Endodermal cell (in vitro differentiated cells): ENCODE measurements around the gene HK3. TPM values are rescaled to one million over a fixed set of nuclear protein-coding genes. Genes with fewer than 3 reads are reported as not detected.

Source experiments
- DNase-seq: peaks from one replicate; pipeline ENCODE4 v3.0.0-alpha.2; 2017
- H3K27ac ChIP-seq: 2 replicates; pipeline ENCODE4 v1.5.1; 2013; ENCODE audit warnings: mild to moderate bottlenecking, low read depth, low read length, moderate library complexity
- H3K27me3 ChIP-seq: 2 replicates; pipeline ENCODE4 v1.6.1; 2013; ENCODE audit warnings: mild to moderate bottlenecking, low read length, moderate library complexity; ENCODE audit not compliant: insufficient read depth, control insufficient read depth, poor library complexity, severe bottlenecking
- H3K36me3 ChIP-seq: 2 replicates; pipeline ENCODE4 v1.7.0; 2013; ENCODE audit warnings: mild to moderate bottlenecking, low read length, moderate library complexity; ENCODE audit not compliant: control insufficient read depth, insufficient read depth
- H3K4me1 ChIP-seq: one replicate; pipeline ENCODE4 v1.7.0; 2013; ENCODE audit warnings: low read length; ENCODE audit not compliant: control insufficient read depth, insufficient read depth
- H3K4me3 ChIP-seq: 2 replicates; pipeline ENCODE4 v1.5.1; 2013; ENCODE audit warnings: mild to moderate bottlenecking, low read length, moderate library complexity
- H3K9ac ChIP-seq: 2 replicates; pipeline ENCODE4 v1.6.1; 2013; ENCODE audit warnings: mild to moderate bottlenecking, low read length, moderate library complexity; ENCODE audit not compliant: poor library complexity, severe bottlenecking; ENCODE audit errors: extremely low read depth
- H3K9me3 ChIP-seq: 2 replicates; pipeline ENCODE4 v1.6.1; 2013; ENCODE audit warnings: mild to moderate bottlenecking, low read length, moderate library complexity; ENCODE audit not compliant: control insufficient read depth
- H3K27ac Mint-ChIP-seq: 2 replicates; pipeline ENCODE4 v1.8.0; 2020; ENCODE audit warnings: mixed read lengths
- H3K27me3 Mint-ChIP-seq: 2 replicates; pipeline ENCODE4 v1.8.0; 2021; ENCODE audit warnings: mild to moderate bottlenecking, mixed read lengths; ENCODE audit not compliant: insufficient read depth
- H3K36me3 Mint-ChIP-seq: 2 replicates; pipeline ENCODE4 v1.8.0; 2020; ENCODE audit warnings: low read depth, mixed read lengths
- H3K4me1 Mint-ChIP-seq: 2 replicates; pipeline ENCODE4 v1.8.0; 2020; ENCODE audit warnings: mixed read lengths
- H3K4me3 Mint-ChIP-seq: 2 replicates; pipeline ENCODE4 v1.8.0; 2020; ENCODE audit warnings: mild to moderate bottlenecking, moderate library complexity, mixed read lengths
- H3K9me3 Mint-ChIP-seq: 2 replicates; pipeline ENCODE4 v1.8.0; 2020; ENCODE audit warnings: mild to moderate bottlenecking, mixed read lengths
- WGBS, 2 experiments: methylation state at CpG; one replicate each; pipeline versions ENCODE4 v1.1.5 to v1.1.7; 2013; ENCODE audit warnings: missing lambda C conversion rate in 2 of 2, mixed read lengths in 1 of 2; ENCODE audit not compliant: insufficient coverage in 1 of 2, insufficient read length in 1 of 2; 5-methylcytosine and 5-hydroxymethylcytosine counted together
- total RNA-seq, 2 donors: library from RNA; stranded (reverse); fragmentation: NEBNext Ultra II Directional in 1 of 2; extraction: Animal tissue kit (Norgen Biotek cat#: 25700) in 1 of 2; gene quantifications; 2 replicates in 1 of 2; 3 replicates in 1 of 2; pipeline ENCODE4 v1.2.1, GENCODE V29; 2021
- TF ChIP-seq, protein P1 (sequence below): fragments of 200-600 bp; sonication (generic); conservative IDR thresholded peaks from 2 replicates; pipeline ENCODE4 v1.5.0; 2021; ENCODE audit warnings: antibody characterized with exemption, mild to moderate bottlenecking

The HK3 gene
- total RNA-seq, 2 donors from 2014 or later: 0.55 TPM; not detected in 1

DNA sequence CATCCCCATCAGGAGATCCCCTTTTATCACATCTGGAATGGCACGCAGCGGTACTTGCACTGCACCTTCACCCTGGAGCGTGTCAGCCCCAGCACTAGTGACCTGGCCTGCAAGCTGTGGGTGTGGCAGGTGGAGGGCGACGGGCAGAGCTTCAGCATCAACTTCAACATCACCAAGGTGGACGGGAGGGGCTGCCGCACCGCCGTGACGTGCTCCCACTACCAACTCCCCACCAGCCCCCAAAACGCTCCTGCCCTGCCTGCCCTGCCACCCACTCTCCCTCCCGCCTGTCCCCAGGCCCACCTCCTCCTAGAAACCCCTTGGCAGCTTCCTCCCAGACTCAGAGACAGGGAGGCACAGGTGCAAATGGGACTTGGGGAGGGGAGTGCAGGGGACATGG, 20.7 kb downstream of the HK3 start:
- no peak overlapping the region for H3K4me3 ChIP-seq
- H3K27ac Mint-ChIP-seq: no peak overlapping the region
- H3K27ac ChIP-seq: no peak overlapping the region
- no peaks in the 10 kb centered on the region for H3K9me3 Mint-ChIP-seq
- DNase-seq: no peak
- no peak overlapping the region for H3K9ac ChIP-seq
- H3K4me3 Mint-ChIP-seq: no peak overlapping the region
- H3K27me3 Mint-ChIP-seq: no peaks in the 10 kb centered on the region
- H3K36me3 Mint-ChIP-seq: no peaks in the 10 kb centered on the region
- TF ChIP-seq, protein P1, sequence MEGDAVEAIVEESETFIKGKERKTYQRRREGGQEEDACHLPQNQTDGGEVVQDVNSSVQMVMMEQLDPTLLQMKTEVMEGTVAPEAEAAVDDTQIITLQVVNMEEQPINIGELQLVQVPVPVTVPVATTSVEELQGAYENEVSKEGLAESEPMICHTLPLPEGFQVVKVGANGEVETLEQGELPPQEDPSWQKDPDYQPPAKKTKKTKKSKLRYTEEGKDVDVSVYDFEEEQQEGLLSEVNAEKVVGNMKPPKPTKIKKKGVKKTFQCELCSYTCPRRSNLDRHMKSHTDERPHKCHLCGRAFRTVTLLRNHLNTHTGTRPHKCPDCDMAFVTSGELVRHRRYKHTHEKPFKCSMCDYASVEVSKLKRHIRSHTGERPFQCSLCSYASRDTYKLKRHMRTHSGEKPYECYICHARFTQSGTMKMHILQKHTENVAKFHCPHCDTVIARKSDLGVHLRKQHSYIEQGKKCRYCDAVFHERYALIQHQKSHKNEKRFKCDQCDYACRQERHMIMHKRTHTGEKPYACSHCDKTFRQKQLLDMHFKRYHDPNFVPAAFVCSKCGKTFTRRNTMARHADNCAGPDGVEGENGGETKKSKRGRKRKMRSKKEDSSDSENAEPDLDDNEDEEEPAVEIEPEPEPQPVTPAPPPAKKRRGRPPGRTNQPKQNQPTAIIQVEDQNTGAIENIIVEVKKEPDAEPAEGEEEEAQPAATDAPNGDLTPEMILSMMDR: no peak
- H3K27me3 ChIP-seq: no peaks in the 10 kb centered on the region
- no peaks in the 10 kb centered on the region for H3K36me3 ChIP-seq
- H3K4me1 Mint-ChIP-seq: no peaks in the 10 kb centered on the region
- 94 to 100% methylated on average over 3 to 12 of the region's 12 CpGs for WGBS, 2 experiments
- H3K4me1 ChIP-seq: no peaks in the 10 kb centered on the region
- no peaks in the 10 kb centered on the region for H3K9me3 ChIP-seq

DNA sequence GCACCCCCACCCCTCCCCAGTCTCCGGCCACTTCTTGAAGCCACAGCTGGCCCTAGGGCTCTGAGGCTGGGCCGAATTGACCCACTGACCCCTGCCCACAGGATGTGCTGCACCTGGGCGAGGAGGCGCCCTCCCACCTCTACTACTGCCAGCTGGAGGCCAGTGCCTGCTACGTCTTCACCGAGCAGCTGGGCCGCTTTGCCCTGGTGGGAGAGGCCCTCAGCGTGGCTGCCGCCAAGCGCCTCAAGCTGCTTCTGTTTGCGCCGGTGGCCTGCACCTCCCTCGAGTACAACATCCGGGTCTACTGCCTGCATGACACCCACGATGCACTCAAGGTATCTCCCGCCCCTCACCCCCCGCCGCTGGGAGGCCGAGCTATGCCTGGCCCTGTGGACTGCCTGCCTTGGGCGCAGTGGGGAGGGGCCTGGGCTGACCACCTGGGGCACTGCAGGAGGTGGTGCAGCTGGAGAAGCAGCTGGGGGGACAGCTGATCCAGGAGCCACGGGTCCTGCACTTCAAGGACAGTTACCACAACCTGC, 21.3 kb downstream of the HK3 start:
- H3K9me3 Mint-ChIP-seq: no peaks in the 10 kb centered on the region
- Histone ChIP-seq H3K27me3 (no peaks in the 10 kb centered on the region), H3K4me3 (no peak overlapping the region), H3K36me3 (no peaks in the 10 kb centered on the region), H3K9me3 (no peaks in the 10 kb centered on the region), H3K27ac (no peak overlapping the region), H3K9ac (no peak overlapping the region), H3K4me1 (no peaks in the 10 kb centered on the region)
- DNase-seq: no peak
- H3K4me3 Mint-ChIP-seq: no peak overlapping the region
- whole genome bisulfite sequencing, 2 experiments: 94% methylated on average over 10 to 21 of the region's 21 CpGs
- TF ChIP-seq, protein P1: no peak
- no peaks in the 10 kb centered on the region for H3K36me3 Mint-ChIP-seq
- H3K27me3 Mint-ChIP-seq: no peaks in the 10 kb centered on the region
- no peak overlapping the region for H3K27ac Mint-ChIP-seq
- no peaks in the 10 kb centered on the region for H3K4me1 Mint-ChIP-seq

DNA sequence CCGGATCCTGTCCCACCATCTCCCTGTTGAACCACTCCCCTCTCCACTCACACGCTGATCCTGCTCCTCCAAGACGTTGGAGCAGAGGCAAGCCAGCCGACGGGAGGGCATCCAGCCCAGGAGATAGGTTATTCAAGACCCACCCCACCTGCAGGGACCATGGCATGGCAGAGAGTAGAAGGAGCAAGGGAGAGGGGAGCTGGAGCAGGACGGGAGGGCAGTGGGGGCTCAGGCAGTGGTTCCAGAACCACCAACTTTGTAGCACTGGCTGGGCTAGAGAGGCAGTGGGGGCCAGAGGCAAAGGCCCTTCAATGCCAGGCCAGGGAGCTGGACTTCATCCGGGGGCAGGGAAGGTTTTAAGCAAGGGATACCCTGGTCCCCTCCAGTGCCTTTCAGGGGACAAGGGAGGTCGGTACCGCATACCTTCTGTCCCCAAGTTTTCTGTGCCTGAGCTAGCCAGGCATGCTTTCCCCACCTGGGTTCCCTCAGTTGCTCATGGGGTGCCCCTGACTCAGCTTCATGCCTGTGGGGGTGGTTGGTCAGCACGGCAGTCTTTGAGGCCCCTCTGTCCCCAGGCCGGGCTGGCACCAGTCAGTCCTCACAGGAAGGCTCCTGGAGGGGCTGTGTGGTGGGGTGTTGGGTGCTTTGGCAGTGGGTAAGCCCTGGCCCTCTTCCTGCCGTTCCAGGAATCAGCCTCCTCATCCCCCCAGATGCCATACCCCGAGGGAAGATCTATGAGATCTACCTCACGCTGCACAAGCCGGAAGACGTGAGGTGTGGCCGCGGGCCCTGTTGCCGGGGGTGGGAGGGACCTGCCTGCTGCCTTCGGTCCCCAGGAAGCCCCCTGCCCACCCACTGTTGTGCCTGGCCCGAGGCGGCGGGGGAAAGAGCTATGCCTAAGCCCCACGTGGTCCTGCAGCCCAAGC, 22.4 kb downstream of the HK3 start:
- Mint-ChIP-seq H3K27me3 (no peaks in the 10 kb centered on the region), H3K4me3 (no peak overlapping the region), H3K27ac (no peak overlapping the region), H3K36me3 (no peaks in the 10 kb centered on the region), H3K9me3 (no peaks in the 10 kb centered on the region), H3K4me1 (no peaks in the 10 kb centered on the region)
- WGBS, 2 experiments: 88 to 92% methylated on average over 10 to 24 of the region's 24 CpGs
- DNase-seq: no peak
- Histone ChIP-seq H3K36me3 (no peaks in the 10 kb centered on the region), H3K27ac (no peak overlapping the region), H3K4me1 (no peaks in the 10 kb centered on the region), H3K27me3 (no peaks in the 10 kb centered on the region), H3K4me3 (no peak overlapping the region), H3K9ac (no peak overlapping the region), H3K9me3 (no peaks in the 10 kb centered on the region)
- TF ChIP-seq, protein P1: no peak
